Measurements from ENCODE around the gene WASF3.

Gene WASF3, protein sequence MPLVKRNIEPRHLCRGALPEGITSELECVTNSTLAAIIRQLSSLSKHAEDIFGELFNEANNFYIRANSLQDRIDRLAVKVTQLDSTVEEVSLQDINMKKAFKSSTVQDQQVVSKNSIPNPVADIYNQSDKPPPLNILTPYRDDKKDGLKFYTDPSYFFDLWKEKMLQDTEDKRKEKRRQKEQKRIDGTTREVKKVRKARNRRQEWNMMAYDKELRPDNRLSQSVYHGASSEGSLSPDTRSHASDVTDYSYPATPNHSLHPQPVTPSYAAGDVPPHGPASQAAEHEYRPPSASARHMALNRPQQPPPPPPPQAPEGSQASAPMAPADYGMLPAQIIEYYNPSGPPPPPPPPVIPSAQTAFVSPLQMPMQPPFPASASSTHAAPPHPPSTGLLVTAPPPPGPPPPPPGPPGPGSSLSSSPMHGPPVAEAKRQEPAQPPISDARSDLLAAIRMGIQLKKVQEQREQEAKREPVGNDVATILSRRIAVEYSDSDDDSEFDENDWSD

DNA sequence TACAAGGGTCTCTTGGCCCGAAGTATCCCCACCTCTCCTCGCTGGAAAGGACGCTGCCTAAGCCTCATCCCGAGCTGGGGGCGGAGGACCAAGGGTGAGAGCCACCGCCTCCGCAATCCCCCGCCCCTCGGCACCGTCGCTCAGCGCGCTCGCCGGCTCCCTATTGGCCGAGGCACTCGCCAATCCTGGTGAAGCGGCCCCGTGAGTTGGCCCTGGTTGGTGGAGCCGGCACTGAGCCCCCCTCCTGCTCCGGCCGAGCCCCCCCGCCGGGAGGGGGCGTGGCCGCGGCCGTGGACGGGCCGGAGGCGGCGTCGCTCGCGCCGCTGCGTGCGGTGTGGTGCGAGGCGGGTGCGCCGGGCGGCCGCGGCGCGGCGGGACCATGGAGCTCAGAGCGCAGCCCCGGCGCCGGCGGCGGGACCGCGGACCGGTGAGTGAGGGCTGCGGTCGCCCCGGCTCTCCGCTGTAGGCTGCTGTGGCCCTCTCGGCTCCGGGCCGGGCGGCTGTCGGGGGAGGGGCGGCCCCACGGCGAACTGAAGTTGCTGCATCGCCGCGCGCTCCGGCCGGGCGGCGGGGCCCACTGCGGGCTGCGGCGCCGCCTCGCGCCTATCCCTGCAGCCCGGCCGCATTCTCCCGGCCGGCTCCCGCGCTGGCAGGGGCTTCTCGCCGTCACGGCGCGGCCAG lies at the start of gene WASF3:
Gene WASF3 (plus strand): TSS at position 291 of the 681 bp plus-strand sequence. CDS start 84,588 bp downstream, outside the sequence.
- no peaks in the 10 kb centered on the region for H3K36me3 Mint-ChIP-seq (ENCODE audit: low read depth)
- peak; percentile 64 for DNase-seq
- no peaks in the 10 kb centered on the region for H3K9me3 Mint-ChIP-seq
- peak within 1 kb of the TSS; percentile 55 for H3K4me3 Mint-ChIP-seq
- H3K27ac Mint-ChIP-seq: no peak within 1 kb of the TSS
- peaks cover 53% of the 10 kb centered on the region for H3K27me3 Mint-ChIP-seq
- peaks cover 11% of the 10 kb centered on the region for H3K4me1 Mint-ChIP-seq (ENCODE audit: low read depth)

DNA sequence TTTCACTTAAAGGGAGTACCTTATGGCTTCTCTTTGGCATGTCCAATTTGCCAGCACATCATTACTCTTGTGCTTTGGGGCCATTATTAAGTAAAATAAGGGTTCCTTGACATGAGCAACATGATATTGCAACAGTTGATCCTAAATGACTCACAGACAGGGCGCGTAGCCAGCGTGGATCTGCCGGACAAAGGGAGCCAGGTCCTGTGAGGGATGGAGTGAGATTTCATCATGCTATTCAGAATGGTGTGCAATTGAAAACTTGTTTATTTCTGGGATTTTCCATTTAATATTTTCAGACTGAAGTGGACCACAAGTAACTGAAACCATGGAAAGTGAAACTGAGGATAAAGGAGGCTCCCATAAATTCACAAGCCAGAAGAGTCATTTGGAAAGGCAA lies 48.6 kb upstream of the WASF3 start:
- peaks cover 13% of the 10 kb centered on the region for H3K9me3 Mint-ChIP-seq
- no peak overlapping the region for H3K4me3 Mint-ChIP-seq
- peaks cover 8% of the 10 kb centered on the region for H3K27me3 Mint-ChIP-seq
- H3K27ac Mint-ChIP-seq: no peak overlapping the region
- no peaks in the 10 kb centered on the region for H3K36me3 Mint-ChIP-seq (ENCODE audit: low read depth)
- no peak for DNase-seq
- peaks cover 2% of the 10 kb centered on the region for H3K4me1 Mint-ChIP-seq (ENCODE audit: low read depth)

DNA sequence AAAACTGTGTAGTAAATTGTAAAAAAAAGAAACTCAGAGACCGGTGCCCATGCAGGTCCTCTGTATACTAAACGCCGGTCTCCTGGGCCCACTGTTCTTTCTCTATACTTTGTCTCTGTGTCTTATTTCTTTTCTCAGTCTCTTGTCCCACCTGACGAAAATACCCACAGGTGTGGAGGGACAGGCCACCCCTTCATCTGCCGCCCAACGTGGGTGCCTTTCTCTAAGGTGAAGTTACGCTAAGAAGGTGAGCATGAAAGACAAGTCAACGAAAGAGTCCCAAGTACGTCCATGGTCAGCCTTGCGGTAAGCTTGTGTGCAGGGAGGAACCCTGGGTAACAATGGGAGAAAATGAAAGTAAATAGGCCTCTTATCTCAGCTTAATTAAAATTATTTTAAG lies 48.0 kb upstream of the WASF3 start:
- Mint-ChIP-seq H3K27me3 (peaks cover 8% of the 10 kb centered on the region), H3K4me3 (no peak overlapping the region), H3K4me1 (ENCODE audit: low read depth) (no peaks in the 10 kb centered on the region), H3K27ac (no peak overlapping the region), H3K36me3 (ENCODE audit: low read depth) (no peaks in the 10 kb centered on the region), H3K9me3 (peaks cover 13% of the 10 kb centered on the region)
- no peak for DNase-seq

DNA sequence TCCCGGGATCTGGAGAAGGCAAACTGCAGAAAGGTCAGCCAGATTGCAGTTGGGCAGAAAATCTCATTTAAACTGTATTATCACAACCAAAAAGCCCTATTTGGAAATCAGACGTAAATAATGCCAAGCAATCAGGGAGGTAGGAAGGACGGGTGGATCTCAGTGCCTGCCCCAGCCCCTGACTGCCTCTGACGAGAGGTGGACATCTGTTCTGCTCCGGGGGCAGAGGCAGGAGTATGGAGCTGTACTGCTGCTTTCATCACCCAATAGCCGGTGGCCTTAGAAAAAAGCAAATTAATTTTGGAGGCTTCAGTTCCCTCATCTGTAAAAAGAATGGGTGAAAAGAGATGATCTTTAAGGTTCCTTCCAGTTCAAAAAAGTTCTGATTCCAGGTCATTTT lies 43.6 kb upstream of the WASF3 start:
- H3K4me3 Mint-ChIP-seq: no peak overlapping the region
- no peaks in the 10 kb centered on the region for H3K4me1 Mint-ChIP-seq (ENCODE audit: low read depth)
- no peak for DNase-seq
- no peak overlapping the region for H3K27ac Mint-ChIP-seq
- H3K9me3 Mint-ChIP-seq: peaks cover 9% of the 10 kb centered on the region
- peaks cover 24% of the 10 kb centered on the region for H3K27me3 Mint-ChIP-seq
- no peaks in the 10 kb centered on the region for H3K36me3 Mint-ChIP-seq (ENCODE audit: low read depth)

DNA sequence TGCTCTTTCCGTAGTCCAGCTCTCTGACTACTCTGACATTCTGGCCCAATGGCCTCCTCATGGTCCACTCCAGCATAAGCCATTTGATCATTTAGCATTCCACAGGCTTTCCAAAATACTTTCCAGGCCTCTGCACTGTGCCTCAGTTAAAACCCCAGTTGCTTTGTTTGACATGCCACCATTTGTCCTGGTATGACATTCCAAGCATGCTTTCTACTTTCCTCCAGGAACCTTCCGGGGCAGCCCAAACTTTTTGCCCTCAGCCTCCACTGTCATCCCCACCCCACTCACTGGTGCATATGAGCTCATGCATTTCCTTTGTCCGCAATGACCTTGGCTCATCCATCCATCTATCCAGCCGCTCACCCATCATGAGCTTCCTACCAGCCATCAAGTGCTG lies 41.8 kb upstream of the WASF3 start:
- Mint-ChIP-seq H3K9me3 (peaks cover 1% of the 10 kb centered on the region), H3K4me3 (no peak overlapping the region), H3K36me3 (ENCODE audit: low read depth) (no peaks in the 10 kb centered on the region), H3K27ac (no peak overlapping the region), H3K4me1 (ENCODE audit: low read depth) (no peaks in the 10 kb centered on the region), H3K27me3 (peaks cover 27% of the 10 kb centered on the region)
- no peak for DNase-seq

DNA sequence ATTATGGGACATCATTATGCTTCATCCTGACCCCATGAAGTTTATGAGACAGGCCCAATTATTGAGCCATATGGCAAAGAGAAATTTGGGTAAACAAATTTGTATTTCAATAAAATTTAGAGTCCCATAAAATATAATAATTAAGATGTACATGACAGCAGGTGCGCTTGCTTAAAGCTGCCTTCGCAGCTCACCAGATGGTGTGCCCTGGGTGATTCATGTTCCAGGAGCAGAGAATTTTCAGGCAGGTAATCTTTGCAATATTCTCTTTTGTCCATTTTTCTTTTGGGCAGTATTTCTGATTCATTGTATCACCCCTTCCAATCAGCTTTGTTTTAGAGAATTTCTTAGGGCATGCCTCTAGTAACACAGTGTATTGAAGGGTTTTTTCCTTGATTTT lies 39.5 kb upstream of the WASF3 start:
- no peaks in the 10 kb centered on the region for H3K36me3 Mint-ChIP-seq (ENCODE audit: low read depth)
- H3K4me3 Mint-ChIP-seq: no peak overlapping the region
- no peaks in the 10 kb centered on the region for H3K9me3 Mint-ChIP-seq
- DNase-seq: no peak
- H3K27ac Mint-ChIP-seq: no peak overlapping the region
- peaks cover 27% of the 10 kb centered on the region for H3K27me3 Mint-ChIP-seq
- H3K4me1 Mint-ChIP-seq (ENCODE audit: low read depth): no peaks in the 10 kb centered on the region

DNA sequence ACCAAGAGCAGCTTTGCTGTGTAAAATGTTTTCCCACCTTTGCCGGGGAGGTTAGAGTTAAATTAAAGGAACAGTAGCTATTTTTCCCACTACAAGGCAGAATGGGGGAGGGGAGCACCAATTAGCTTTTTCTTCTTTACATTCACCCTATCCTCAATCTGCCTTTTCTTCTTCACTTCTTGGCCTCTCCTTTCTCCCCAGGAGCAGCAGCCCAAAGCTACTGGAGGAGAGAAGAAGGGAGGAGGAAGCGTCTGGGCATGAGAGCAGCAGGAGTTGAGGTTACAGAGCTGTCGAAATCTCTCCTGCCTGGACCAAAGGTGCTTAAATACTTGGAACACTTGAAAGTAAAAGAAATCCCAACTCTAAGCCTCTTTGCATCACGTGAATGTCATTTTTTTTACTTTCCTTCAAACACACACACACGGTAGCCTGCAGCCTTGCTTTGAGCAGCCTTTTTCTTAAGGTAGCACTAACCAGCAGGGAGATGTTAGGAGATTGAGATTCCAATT lies 39.0 kb upstream of the WASF3 start:
- Mint-ChIP-seq H3K27me3 (peaks cover 31% of the 10 kb centered on the region), H3K36me3 (ENCODE audit: low read depth) (no peaks in the 10 kb centered on the region), H3K9me3 (no peaks in the 10 kb centered on the region), H3K27ac (no peak overlapping the region), H3K4me3 (no peak overlapping the region), H3K4me1 (ENCODE audit: low read depth) (no peaks in the 10 kb centered on the region)
- no peak for DNase-seq

DNA sequence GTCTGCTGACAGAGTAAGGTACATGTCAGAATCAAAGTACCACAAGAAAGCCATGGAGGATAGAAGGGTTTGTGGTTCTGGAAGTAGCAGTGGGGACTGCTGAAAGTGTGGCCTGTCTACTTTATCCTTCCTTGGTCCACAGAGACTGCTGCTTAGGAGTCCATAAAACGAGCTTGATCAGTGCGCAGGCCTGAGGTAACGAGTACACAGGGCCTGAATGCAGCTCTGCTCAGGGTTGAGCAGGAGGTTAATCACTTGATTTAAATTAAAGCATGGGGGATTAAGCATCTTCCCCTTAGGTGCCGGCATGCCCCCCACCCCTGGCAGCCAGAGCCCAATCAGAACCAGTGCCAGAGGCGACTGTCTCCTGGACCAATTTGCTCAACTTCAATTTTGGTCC lies 34.9 kb upstream of the WASF3 start:
- Mint-ChIP-seq H3K4me3 (no peak overlapping the region), H3K4me1 (ENCODE audit: low read depth) (no peaks in the 10 kb centered on the region), H3K27ac (no peak overlapping the region), H3K9me3 (no peaks in the 10 kb centered on the region), H3K27me3 (peaks cover 25% of the 10 kb centered on the region), H3K36me3 (ENCODE audit: low read depth) (no peaks in the 10 kb centered on the region)
- DNase-seq: no peak

DNA sequence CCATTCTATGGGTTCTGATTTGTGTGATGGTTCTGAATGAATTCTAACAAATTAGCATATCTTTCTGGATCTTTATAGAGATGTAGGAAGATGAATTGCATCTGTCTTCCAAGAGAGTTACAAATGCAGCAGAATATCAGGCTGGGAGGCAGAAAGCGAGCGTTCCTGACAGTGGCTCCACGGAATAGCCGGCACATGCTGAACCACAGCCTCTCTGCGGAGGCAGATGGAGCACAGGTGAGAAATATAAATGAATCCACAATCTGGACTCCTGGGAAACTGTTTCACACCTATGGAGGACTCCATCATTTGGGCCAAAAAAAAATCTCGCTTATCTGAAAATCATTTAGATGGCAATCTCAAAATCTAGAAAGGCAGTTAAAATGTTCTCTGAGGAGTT lies 34.5 kb upstream of the WASF3 start:
- no peaks in the 10 kb centered on the region for H3K4me1 Mint-ChIP-seq (ENCODE audit: low read depth)
- peaks cover 24% of the 10 kb centered on the region for H3K27me3 Mint-ChIP-seq
- H3K36me3 Mint-ChIP-seq (ENCODE audit: low read depth): no peaks in the 10 kb centered on the region
- no peaks in the 10 kb centered on the region for H3K9me3 Mint-ChIP-seq
- no peak for DNase-seq
- H3K27ac Mint-ChIP-seq: no peak overlapping the region
- H3K4me3 Mint-ChIP-seq: no peak overlapping the region

DNA sequence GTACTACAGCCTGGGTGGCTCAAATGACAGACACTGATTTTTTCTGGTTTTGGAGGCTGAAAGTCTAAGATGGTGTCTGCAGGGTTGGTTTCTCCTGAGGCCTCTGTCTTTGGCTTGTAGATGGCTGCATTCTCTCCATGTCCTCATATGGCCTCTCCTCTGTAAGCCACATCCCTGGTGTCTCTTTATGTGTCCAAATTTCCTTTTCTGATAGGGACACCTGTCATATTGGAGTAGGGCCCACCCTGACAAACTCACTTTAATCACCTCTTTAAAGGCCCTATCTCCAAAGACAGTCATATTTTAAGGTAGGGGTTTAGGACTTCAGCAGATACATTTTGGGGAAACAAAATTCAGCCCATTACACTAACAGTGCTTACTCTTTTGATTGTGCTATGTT lies 32.0 kb upstream of the WASF3 start:
- Mint-ChIP-seq H3K9me3 (no peaks in the 10 kb centered on the region), H3K36me3 (ENCODE audit: low read depth) (no peaks in the 10 kb centered on the region), H3K27ac (no peak overlapping the region), H3K4me1 (ENCODE audit: low read depth) (no peaks in the 10 kb centered on the region), H3K27me3 (peaks cover 13% of the 10 kb centered on the region), H3K4me3 (no peak overlapping the region)
- no peak for DNase-seq

DNA sequence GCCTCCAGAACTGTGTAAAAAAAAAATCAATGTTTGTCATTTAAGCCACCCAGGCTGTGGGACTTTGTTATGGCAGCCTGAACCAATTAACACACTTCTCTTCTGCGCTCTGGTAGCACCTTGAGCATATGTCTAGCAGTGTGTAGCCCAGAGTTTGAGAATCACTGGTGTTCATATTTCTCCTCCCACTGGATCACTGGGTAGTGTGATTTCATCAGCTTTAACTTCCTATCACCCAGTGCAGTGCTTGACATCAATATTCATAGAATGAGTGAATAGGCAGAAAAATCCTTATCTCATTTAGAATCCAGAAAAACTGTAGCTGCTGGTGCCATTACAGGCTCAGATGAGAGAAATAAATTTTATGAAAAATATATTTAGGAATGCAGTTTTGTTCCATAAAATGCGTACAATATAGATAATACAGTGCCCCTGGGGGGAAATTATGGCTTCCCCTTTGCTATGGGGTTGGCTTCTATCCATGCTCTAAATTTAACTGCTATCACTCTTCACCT lies 30.7 kb upstream of the WASF3 start:
- no peak for DNase-seq
- Mint-ChIP-seq H3K27me3 (peaks cover 19% of the 10 kb centered on the region), H3K4me3 (no peak overlapping the region), H3K27ac (no peak overlapping the region), H3K4me1 (ENCODE audit: low read depth) (no peaks in the 10 kb centered on the region), H3K36me3 (ENCODE audit: low read depth) (no peaks in the 10 kb centered on the region), H3K9me3 (no peaks in the 10 kb centered on the region)

DNA sequence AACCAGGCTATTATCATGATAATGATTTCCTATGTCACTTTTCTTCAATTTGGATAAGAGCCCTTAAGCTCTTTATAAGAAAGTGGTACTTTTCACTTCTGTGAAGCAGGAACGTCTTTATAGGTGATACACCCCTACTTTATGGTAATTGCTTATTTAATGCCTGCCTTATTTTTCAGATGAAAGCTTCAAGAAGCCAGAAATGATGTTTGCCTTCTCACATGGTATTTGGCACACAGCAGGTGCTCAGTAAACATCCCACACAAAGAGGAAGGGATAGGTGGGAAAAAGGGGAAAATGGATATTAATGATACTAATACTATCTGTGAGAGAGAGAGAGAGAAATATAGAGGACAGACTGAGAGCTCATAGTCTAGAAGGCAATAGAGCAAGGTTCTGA lies 29.0 kb upstream of the WASF3 start:
- H3K4me1 Mint-ChIP-seq (ENCODE audit: low read depth): no peaks in the 10 kb centered on the region
- H3K27me3 Mint-ChIP-seq: peaks cover 21% of the 10 kb centered on the region
- no peak overlapping the region for H3K4me3 Mint-ChIP-seq
- H3K36me3 Mint-ChIP-seq (ENCODE audit: low read depth): no peaks in the 10 kb centered on the region
- no peak overlapping the region for H3K27ac Mint-ChIP-seq
- no peaks in the 10 kb centered on the region for H3K9me3 Mint-ChIP-seq
- no peak for DNase-seq

DNA sequence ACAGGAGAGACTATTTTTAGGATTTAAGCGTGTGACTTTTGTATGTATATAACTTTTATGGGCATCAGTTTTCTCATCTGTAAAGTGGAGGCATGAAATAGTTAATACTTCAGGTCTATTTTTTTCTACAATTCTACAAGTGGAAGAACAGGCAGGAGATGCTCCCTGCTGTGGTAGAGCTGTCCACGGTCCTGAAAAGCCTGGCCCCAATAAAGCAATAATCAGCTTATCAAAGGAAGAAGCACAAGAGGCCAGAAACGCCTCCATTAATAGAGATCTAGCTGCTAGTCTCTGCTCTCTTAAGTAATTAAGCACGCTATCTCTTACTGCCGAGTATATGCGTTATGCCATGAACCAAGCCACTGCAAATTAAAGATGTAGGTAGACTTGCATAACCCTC lies 28.0 kb upstream of the WASF3 start:
- Mint-ChIP-seq H3K27ac (no peak overlapping the region), H3K9me3 (no peaks in the 10 kb centered on the region), H3K36me3 (ENCODE audit: low read depth) (no peaks in the 10 kb centered on the region), H3K4me3 (no peak overlapping the region), H3K4me1 (ENCODE audit: low read depth) (no peaks in the 10 kb centered on the region), H3K27me3 (peaks cover 21% of the 10 kb centered on the region)
- DNase-seq: no peak

DNA sequence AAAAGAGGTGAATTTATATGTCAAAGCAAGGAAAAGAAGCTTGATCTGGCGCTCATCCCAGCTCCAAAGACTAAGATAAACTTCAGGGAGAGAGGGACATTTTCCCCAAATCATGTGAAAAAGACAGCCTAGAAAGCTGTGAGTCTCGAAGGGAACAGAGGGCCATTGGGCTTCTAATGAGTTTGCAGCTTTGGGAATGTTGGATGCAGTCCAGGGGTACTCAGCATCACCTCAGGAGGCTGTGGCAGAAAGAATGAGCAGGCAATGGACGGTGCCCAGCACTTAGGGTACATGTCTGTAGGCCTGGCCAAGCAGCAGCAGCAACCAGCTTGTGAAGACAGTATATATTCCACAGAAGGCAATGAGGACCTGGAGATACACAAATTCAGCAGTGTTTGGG lies 25.7 kb upstream of the WASF3 start:
- Mint-ChIP-seq H3K36me3 (ENCODE audit: low read depth) (no peaks in the 10 kb centered on the region), H3K4me1 (ENCODE audit: low read depth) (no peaks in the 10 kb centered on the region), H3K27me3 (peaks cover 21% of the 10 kb centered on the region), H3K4me3 (no peak overlapping the region), H3K9me3 (no peaks in the 10 kb centered on the region), H3K27ac (no peak overlapping the region)
- no peak for DNase-seq

Data from activated T-cell treated with anti-CD3 and anti-CD28 coated beads, Interleukin-2, amount 50 U/mL, for 24 hours (primary cell).